H1 (cell line): ENCODE results near the gene MANF. TPM values are rescaled to one million over a fixed set of nuclear protein-coding genes. Genes with fewer than 3 reads are reported as not detected.

ENCODE experiments used
- CTCF ChIA-PET: fragments of 300-600 bp; sonication (Branson Sonifier 250); formaldehyde crosslinking; loops from one replicate; lab custom pipeline; 2021; ENCODE audit not compliant: partially characterized antibody; lab: Charles Lee
- POLR2A ChIA-PET: fragments of 300-600 bp; sonication (Branson Sonifier 250); formaldehyde crosslinking; loops from one replicate; lab custom pipeline; 2021; ENCODE audit warnings: inconsistent platforms; ENCODE audit not compliant: partially characterized antibody; lab: Charles Lee
- DNase-seq, 2 experiments: peaks; one replicate each; pipeline versions ENCODE4 v3.0.0 to v3.0.0-alpha.2; 2010 to 2022; ENCODE audit warnings: low spot score in 2 of 2, low read depth in 1 of 2, mixed read lengths in 1 of 2
- FAIRE-seq: peaks from 2 replicates; lab custom pipeline; 2011; peaks lifted over from hg19 to GRCh38; lab: Jason Lieb, UNC
- H2AFZ ChIP-seq: 2 replicates; pipeline ENCODE4 v1.8.1; 2012; ENCODE audit warnings: low read length, inconsistent platforms
- H2AK5ac ChIP-seq: 2 replicates; pipeline ENCODE4 v1.6.1; 2013; ENCODE audit warnings: low read depth, low read length
- H2BK120ac ChIP-seq: replicated peaks from 2 replicates; pipeline ENCODE3; 2013; ENCODE audit warnings: low read depth, low read length, inconsistent platforms
- H2BK12ac ChIP-seq: 2 replicates; pipeline ENCODE4 v1.6.1; 2013; ENCODE audit warnings: low read depth, low read length
- H2BK15ac ChIP-seq: 2 replicates; pipeline ENCODE4 v1.6.1; 2013; ENCODE audit warnings: low read length
- H2BK20ac ChIP-seq: 2 replicates; pipeline ENCODE4 v1.6.1; 2013; ENCODE audit warnings: low read length
- H2BK5ac ChIP-seq: 2 replicates; pipeline ENCODE4 v1.6.1; 2013; ENCODE audit warnings: low read depth, low read length
- H3K14ac ChIP-seq: 2 replicates; pipeline ENCODE4 v1.6.1; 2013; ENCODE audit warnings: inconsistent platforms; ENCODE audit not compliant: insufficient read length
- H3K18ac ChIP-seq: 2 replicates; pipeline ENCODE4 v1.6.1; 2013; ENCODE audit warnings: low read length; ENCODE audit errors: extremely low read depth
- H3K23ac ChIP-seq: 2 replicates; pipeline ENCODE4 v1.6.1; 2013; ENCODE audit warnings: inconsistent platforms; ENCODE audit not compliant: insufficient read length
- H3K23me2 ChIP-seq: 2 replicates; pipeline ENCODE4 v1.6.1; 2013; ENCODE audit warnings: low read depth, low read length
- H3K27ac ChIP-seq: 2 replicates; pipeline ENCODE4 v1.6.1; 2011; ENCODE audit warnings: low read depth, low read length, inconsistent platforms
- H3K27me3 ChIP-seq, 4 experiments: replicated peaks in 1 of 4; 1 replicate in 1 of 4; 2 replicates in 3 of 4; pipeline versions ENCODE4 v1.6.1 to v1.8.1; 2011 to 2013; ENCODE audit warnings: low read length in 3 of 4, mild to moderate bottlenecking in 3 of 4, inconsistent platforms in 2 of 4, mixed read lengths in 2 of 4, moderate library complexity in 1 of 4; ENCODE audit not compliant: control insufficient read depth in 3 of 4, insufficient read depth in 3 of 4; ENCODE audit errors: extremely low read depth in 1 of 4
- H3K36me3 ChIP-seq, 4 experiments: 2 replicates each; pipeline versions ENCODE4 v1.6.1 to v1.8.1; 2011 to 2013; ENCODE audit warnings: mild to moderate bottlenecking in 4 of 4, low read length in 3 of 4, moderate library complexity in 2 of 4, control low read depth in 1 of 4, inconsistent platforms in 1 of 4; ENCODE audit not compliant: insufficient read depth in 4 of 4, control insufficient read depth in 2 of 4
- H3K4ac ChIP-seq: replicated peaks from 2 replicates; pipeline ENCODE3; 2013; ENCODE audit warnings: low read length, low read depth, mixed read lengths, inconsistent platforms; ENCODE audit not compliant: insufficient read length
- H3K4me1 ChIP-seq, 4 experiments: replicated peaks in 1 of 4; 1 replicate in 1 of 4; 2 replicates in 3 of 4; pipeline versions ENCODE4 v1.6.1 to v1.8.1; 2011 to 2013; ENCODE audit warnings: low read length in 3 of 4, inconsistent platforms in 2 of 4, mixed read lengths in 1 of 4; ENCODE audit not compliant: insufficient read depth in 4 of 4, control insufficient read depth in 3 of 4
- H3K4me2 ChIP-seq, 2 experiments: 2 replicates each; pipeline versions ENCODE4 v1.6.1 to v1.8.1; 2011 to 2013; ENCODE audit warnings: low read depth in 2 of 2, low read length in 2 of 2, control low read depth in 1 of 2, inconsistent platforms in 1 of 2, mild to moderate bottlenecking in 1 of 2; ENCODE audit not compliant: insufficient read depth in 1 of 2
- H3K4me3 ChIP-seq, 4 experiments: fragments of 200-600, 300-600 bp in 1 of 4; sonication (generic), shearing (Covaris generic), sonication (Bioruptor Twin) in 1 of 4; 2 replicates each; pipeline versions ENCODE4 v1.5.1 to v1.8.1; 2011 to 2016; ENCODE audit warnings: low read length in 4 of 4, low read depth in 3 of 4, control low read depth in 2 of 4, inconsistent platforms in 2 of 4, mild to moderate bottlenecking in 2 of 4, mixed read lengths in 1 of 4, moderate library complexity in 1 of 4; ENCODE audit not compliant: insufficient read depth in 2 of 4; ENCODE audit errors: extremely low read depth in 1 of 4
- H3K56ac ChIP-seq: replicated peaks from 2 replicates; pipeline ENCODE3; 2013; ENCODE audit warnings: low read depth, mild to moderate bottlenecking, mixed read lengths, low read length, inconsistent platforms; ENCODE audit not compliant: insufficient read length
- H3K79me1 ChIP-seq: 2 replicates; pipeline ENCODE4 v1.6.1; 2013; ENCODE audit warnings: low read depth, low read length, control low read depth
- H3K79me2 ChIP-seq, 2 experiments: 2 replicates each; pipeline versions ENCODE4 v1.6.1 to v1.8.1; 2012 to 2013; ENCODE audit warnings: low read length in 2 of 2, mild to moderate bottlenecking in 2 of 2, inconsistent platforms in 1 of 2; ENCODE audit not compliant: insufficient read depth in 2 of 2, control insufficient read depth in 1 of 2
- H3K9ac ChIP-seq, 4 experiments: replicated peaks in 1 of 4; 1 replicate in 1 of 4; 2 replicates in 3 of 4; pipeline versions ENCODE4 v1.6.1 to v1.8.1; 2011 to 2013; ENCODE audit warnings: low read depth in 3 of 4, low read length in 3 of 4, control low read depth in 2 of 4, mild to moderate bottlenecking in 2 of 4, moderate library complexity in 2 of 4, inconsistent platforms in 1 of 4; ENCODE audit errors: extremely low read depth in 1 of 4
- H3K9me3 ChIP-seq, 2 experiments: 2 replicates each; pipeline versions ENCODE4 v1.6.1 to v1.8.1; 2012 to 2013; ENCODE audit warnings: mild to moderate bottlenecking in 2 of 2, moderate library complexity in 2 of 2, control low read depth in 1 of 2, inconsistent platforms in 1 of 2, low read depth in 1 of 2, low read length in 1 of 2, mixed read lengths in 1 of 2; ENCODE audit not compliant: insufficient read depth in 2 of 2
- H4K20me1 ChIP-seq, 2 experiments: replicated peaks in 1 of 2; 2 replicates each; pipeline versions ENCODE3 to v1.8.1; 2011 to 2013; ENCODE audit warnings: inconsistent platforms in 2 of 2, low read length in 2 of 2, mild to moderate bottlenecking in 1 of 2; ENCODE audit not compliant: insufficient read depth in 2 of 2, control insufficient read depth in 1 of 2
- H4K5ac ChIP-seq: 2 replicates; pipeline ENCODE4 v1.6.1; 2013; ENCODE audit warnings: low read length, low read depth, mixed read lengths, inconsistent platforms; ENCODE audit not compliant: insufficient read length
- H4K8ac ChIP-seq: 2 replicates; pipeline ENCODE4 v1.8.0; 2013; ENCODE audit warnings: mild to moderate bottlenecking, moderate library complexity, low read length, inconsistent platforms; ENCODE audit not compliant: insufficient read depth; ENCODE audit errors: extremely low read depth
- H4K91ac ChIP-seq: replicated peaks from 2 replicates; pipeline ENCODE3; 2013; ENCODE audit warnings: low read length, mixed read lengths, inconsistent platforms; ENCODE audit not compliant: insufficient read length
- ATF2 ChIP-seq: IDR thresholded peaks from 2 replicates; pipeline ENCODE4 v1.6.1; 2012; ENCODE audit warnings: low read length, inconsistent platforms
- BCL11A ChIP-seq, 2 experiments: IDR thresholded peaks; one replicate each; pipeline ENCODE4 v1.6.1; 2011; ENCODE audit warnings: low read depth in 2 of 2, low read length in 2 of 2, mild to moderate bottlenecking in 2 of 2
- CBX5 ChIP-seq: fragments of 300-800, 300-1000 bp; sonication (generic); IDR thresholded peaks from 2 replicates; pipeline ENCODE4 v1.7.1; 2016; ENCODE audit warnings: antibody characterized with exemption, low read length, low read depth
- CHD1 ChIP-seq: IDR thresholded peaks from 2 replicates; pipeline ENCODE4 v1.6.1; 2012; ENCODE audit warnings: low read depth, low read length, improper control_type of control experiment
- EGR1 ChIP-seq: IDR thresholded peaks from 2 replicates; pipeline ENCODE4 v1.6.1; 2011; ENCODE audit warnings: low read depth, low read length, borderline replicate concordance
- GABPA ChIP-seq: IDR thresholded peaks from 2 replicates; pipeline ENCODE4 v1.6.1; 2011; ENCODE audit warnings: mild to moderate bottlenecking, low read length, moderate library complexity, borderline replicate concordance; ENCODE audit not compliant: insufficient read depth
- GTF2F1 ChIP-seq: IDR thresholded peaks from 2 replicates; pipeline ENCODE4 v1.6.1; 2012; ENCODE audit warnings: low read depth, low read length, improper control_type of control experiment, borderline replicate concordance
- SIN3A ChIP-seq, 2 experiments: IDR thresholded peaks in 1 of 2; conservative IDR thresholded peaks in 1 of 2; 2 replicates each; pipeline ENCODE4 v1.6.1; 2011 to 2012; ENCODE audit warnings: low read length in 2 of 2, improper control_type of control experiment in 1 of 2, low read depth in 1 of 2, mild to moderate bottlenecking in 1 of 2
- SP1 ChIP-seq: IDR thresholded peaks from 2 replicates; pipeline ENCODE4 v1.6.1; 2011; ENCODE audit warnings: low read depth, low read length
- SP2 ChIP-seq: IDR thresholded peaks from 2 replicates; pipeline ENCODE4 v1.6.1; 2012; ENCODE audit warnings: mild to moderate bottlenecking, low read length, inconsistent platforms
- TBP ChIP-seq: IDR thresholded peaks from 2 replicates; pipeline ENCODE4 v1.6.1; 2011; ENCODE audit warnings: low read depth, low read length, improper control_type of control experiment
- USF2 ChIP-seq: IDR thresholded peaks from 2 replicates; pipeline ENCODE4 v1.6.1; 2011; ENCODE audit warnings: low read length, improper control_type of control experiment
- whole genome bisulfite sequencing, 2 experiments: shearing (Covaris generic) in 1 of 2; methylation state at CpG; one replicate each; pipeline versions ENCODE4 v1.1.6 to v1.1.7; 2013 to 2015; ENCODE audit warnings: low lambda C conversion rate in 2 of 2, mixed read lengths in 2 of 2, inconsistent platforms in 1 of 2, low coverage in 1 of 2, missing lambda C conversion rate in 1 of 2; ENCODE audit not compliant: insufficient replicate concordance in 2 of 2, insufficient coverage in 1 of 2, insufficient read length in 1 of 2; ENCODE audit errors: extremely low coverage in 1 of 2, missing lambda C conversion rate in 1 of 2; 5-methylcytosine and 5-hydroxymethylcytosine counted together
- polyA plus RNA-seq, 7 experiments: library from polyadenylated mRNA; depleted of rRNA in 3 of 7; stranded (reverse) in 5 of 7; unstranded in 2 of 7; fragments of >200 nt in 5 of 7; fragments of 200-250 nt in 2 of 7; gene quantifications; 1 replicate in 5 of 7; 2 replicates in 1 of 7; 4 replicates in 1 of 7; pipeline versions ENCODE4 v1.2.1 to v1.2.3, GENCODE V29; 2011 to 2013; ENCODE audit warnings: missing spikeins in 2 of 7, mixed read lengths in 2 of 7
- total RNA-seq: library from RNA; stranded (reverse); fragmentation: NEBNext Ultra II Directional; extraction: Animal tissue kit (Norgen Biotek cat#: 25700); gene quantifications from 2 replicates; pipeline ENCODE4 v1.2.1, GENCODE V29; 2021

MANF gene
- total and polyA plus RNA-seq, 2 of the 8 experiments (the other 6 are each of a cell fraction or from before 2014, with no cell fraction given), result 37.5 to 159 TPM

DNA sequence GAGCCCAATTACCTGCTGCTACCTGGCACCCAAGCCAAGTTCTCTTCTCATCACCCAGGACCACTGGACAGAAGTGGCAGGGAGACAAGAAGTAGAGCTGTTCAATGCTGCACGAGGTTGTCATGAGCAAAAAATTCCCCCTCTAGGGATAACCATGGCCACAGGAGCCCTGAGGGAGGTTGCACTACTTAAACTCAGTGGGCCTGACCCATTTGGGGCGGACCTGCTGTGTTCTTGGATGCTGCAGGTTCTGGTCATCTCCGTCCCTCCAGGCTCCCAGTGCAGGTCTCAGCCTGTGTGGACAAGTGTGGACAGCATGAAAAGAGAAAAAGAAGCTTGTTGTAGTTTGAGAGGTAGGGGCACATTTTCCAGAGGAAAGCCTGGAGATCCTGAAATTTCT is 26.1 kb upstream of the MANF start:
- H3K18ac ChIP-seq, result no peak overlapping the region
- H3K4me2 ChIP-seq, result no peak overlapping the region
- no peak overlapping the region for H3K14ac ChIP-seq
- no peaks in the 10 kb centered on the region for H3K23me2 ChIP-seq
- no peak overlapping the region for H2BK12ac ChIP-seq
- no peak overlapping the region for H2BK120ac ChIP-seq
- H3K79me2 ChIP-seq, result no peaks in the 10 kb centered on the region
- no peak overlapping the region for H4K5ac ChIP-seq
- H2AK5ac ChIP-seq, result no peak overlapping the region
- H4K91ac ChIP-seq, result no peak overlapping the region
- ChIA-PET CTCF (interaction anchor here (0.8 to 1.4 kb wide), 4 partner anchors 14 to 745 kb away, joined by 3 to 4 read pairs (median 3); no protein-coding TSS in a partner anchor), POLR2A (interaction anchor here (1.5 kb wide), 1 partner anchor 26 kb away, joined by 4 read pairs; the partner anchor contains the start of gene MANF)
- no peaks in the 10 kb centered on the region for H3K4me1 ChIP-seq
- no peak overlapping the region for H2AFZ ChIP-seq
- no peak overlapping the region for H3K9ac ChIP-seq
- no peak overlapping the region for H3K4ac ChIP-seq
- H2BK5ac ChIP-seq, result no peak overlapping the region
- H3K27ac ChIP-seq, result no peak overlapping the region
- H2BK20ac ChIP-seq, result no peak overlapping the region
- H3K56ac ChIP-seq, result no peak overlapping the region
- no peak for FAIRE-seq
- H2BK15ac ChIP-seq, result no peak overlapping the region
- no peak overlapping the region for H3K23ac ChIP-seq
- 70% methylated on average over 3 of the region's 3 CpGs; no CpG with 5 or more reads in 1 of the 2 experiments for WGBS, 2 experiments
- no peak overlapping the region for H4K8ac ChIP-seq
- no peaks in the 10 kb centered on the region for H3K9me3 ChIP-seq
- no peak overlapping the region for H3K4me3 ChIP-seq
- no peaks in the 10 kb centered on the region for H3K27me3 ChIP-seq
- H3K36me3 ChIP-seq, result peaks cover 0 to 2% (median 0%) of the 10 kb centered on the region in 4 experiments; a peak in 2 of 8 replicates
- H3K79me1 ChIP-seq, result no peaks in the 10 kb centered on the region
- no peaks in the 10 kb centered on the region for H4K20me1 ChIP-seq
- no peak for DNase-seq
- TF ChIP-seq CHD1, result no peak
- TF ChIP-seq GABPA, result no peak
- TF ChIP-seq TBP, result no peak
- TF ChIP-seq GTF2F1, result no peak
- no peak for TF ChIP-seq SP2
- TF ChIP-seq EGR1, result no peak
- no peak for TF ChIP-seq SP1
- TF ChIP-seq ATF2, result no peak
- TF ChIP-seq USF2, result no peak
- TF ChIP-seq CBX5, result no peak
- TF ChIP-seq BCL11A (IDR thresholded peaks at IDR 0.05; ENCODE audit: low read depth in 2 of 2, low read length in 2 of 2), result no peak
- no peak for TF ChIP-seq SIN3A (conservative IDR thresholded peaks at IDR 0.05 in 1 of 2, IDR thresholded peaks at IDR 0.05 in 1 of 2; ENCODE audit: low read depth in 1 of 2, low read length in 2 of 2)
